Lower lobe of right lung (tissue), 2 donors: Measurements from ENCODE around the gene ARHGEF5. TPM values are rescaled to one million over a fixed set of nuclear protein-coding genes. Genes with fewer than 3 reads are reported as not detected.
A peak's percentile ranks its signal among the peaks of the same experiment; 100 is the strongest.

Source experiments
- ATAC-seq, 2 donors: fragments of 200-7000 bp; cut with Tn5 transposase; one replicate each; pipeline ENCODE4 v1.9.1; 2020 to 2022; ENCODE audit warnings: mild to moderate bottlenecking in 2 of 2, moderate library complexity in 2 of 2
- DNase-seq: peaks from one replicate; pipeline ENCODE4 v3.0.0-alpha.2; 2020
- H3K27ac ChIP-seq: fragments of 200-600 bp; one replicate; pipeline ENCODE4 v1.8.0; 2022
- H3K27me3 ChIP-seq: fragments of 200-600 bp; one replicate; pipeline ENCODE4 v1.8.0; 2022; ENCODE audit warnings: low read depth
- H3K36me3 ChIP-seq: fragments of 200-600 bp; one replicate; pipeline ENCODE4 v1.8.0; 2022; ENCODE audit warnings: mild to moderate bottlenecking
- H3K4me1 ChIP-seq: fragments of 200-600 bp; one replicate; pipeline ENCODE4 v1.8.0; 2022
- H3K4me3 ChIP-seq: fragments of 200-600 bp; one replicate; pipeline ENCODE4 v1.8.0; 2022; ENCODE audit warnings: mild to moderate bottlenecking
- H3K9me3 ChIP-seq: fragments of 200-600 bp; one replicate; pipeline ENCODE4 v1.8.0; 2022
- CTCF ChIP-seq: fragments of 200-600 bp; IDR thresholded peaks from one replicate; pipeline ENCODE4 v1.8.0; 2022; ENCODE audit warnings: antibody characterized with exemption, mild to moderate bottlenecking
- intact Hi-C: fragments of 100-400 bp; cut with DNase I; formaldehyde crosslinking; loops from one replicate; pipeline ENCODE4 v1.11.0; 2022
- total RNA-seq: library from RNA; stranded (reverse); fragmentation: NEBNext Ultra II Directional; extraction: Animal tissue kit (Norgen Biotek cat#: 25700); gene quantifications from one replicate; pipeline ENCODE4 v1.2.1, GENCODE V29; 2021
- donor health status: DM: no; HTN: yes; CAD: no; lungs with severe emphysema.

Gene ARHGEF5
- total RNA-seq, 1 donor from 2014 or later, result 39.5 TPM

- Histone ChIP-seq H3K27me3 (no peaks in the 10 kb centered on the region), H3K4me3 (no peak overlapping the region), H3K9me3 (no peaks in the 10 kb centered on the region), H3K36me3 (no peaks in the 10 kb centered on the region), H3K4me1 (peaks cover 17% of the 10 kb centered on the region), H3K27ac (no peak overlapping the region)
- no peak for TF ChIP-seq CTCF
- intact Hi-C loops, result no loop called here
- ATAC-seq (no peak), DNase-seq (no peak)
Observed at GRCh38 chr7:144391014-144391413, 35.8 kb downstream of the ARHGEF5 start.

- DNase-seq, result no peak
- H3K27me3 ChIP-seq, result no peaks in the 10 kb centered on the region
- peak; percentile 74 for TF ChIP-seq CTCF
- no peak overlapping the region for H3K4me3 ChIP-seq
- no peaks in the 10 kb centered on the region for H3K9me3 ChIP-seq
- peaks cover 17% of the 10 kb centered on the region for H3K4me1 ChIP-seq
- H3K27ac ChIP-seq, result no peak overlapping the region
- H3K36me3 ChIP-seq, result no peaks in the 10 kb centered on the region
- ATAC-seq, result peak; percentile 76 to 83
- intact Hi-C loops, result no loop called here
Observed at GRCh38 chr7:144391823-144392255, 36.6 kb downstream of the ARHGEF5 start.

GRCh38 chr7:144397086-144397485 is 41.9 kb downstream of the ARHGEF5 start:
- no peaks in the 10 kb centered on the region for H3K27me3 ChIP-seq
- no peaks in the 10 kb centered on the region for H3K9me3 ChIP-seq
- no peaks in the 10 kb centered on the region for H3K36me3 ChIP-seq
- intact Hi-C loops, result no loop called here
- no peak overlapping the region for H3K27ac ChIP-seq
- H3K4me3 ChIP-seq, result no peak overlapping the region
- ATAC-seq (peak in 1 of 2 donors; percentile 13), DNase-seq (no peak)
- TF ChIP-seq CTCF, result no peak
- H3K4me1 ChIP-seq, result peaks cover 2% of the 10 kb centered on the region

GRCh38 chr7:144398291-144398690 is 43.1 kb downstream of the ARHGEF5 start:
- Histone ChIP-seq H3K4me3 (no peak overlapping the region), H3K4me1 (no peaks in the 10 kb centered on the region), H3K27me3 (no peaks in the 10 kb centered on the region), H3K27ac (no peak overlapping the region), H3K9me3 (no peaks in the 10 kb centered on the region), H3K36me3 (no peaks in the 10 kb centered on the region)
- ATAC-seq (no peak), DNase-seq (no peak)
- intact Hi-C loops, result no loop called here
- TF ChIP-seq CTCF, result no peak

- DNase-seq (no peak), ATAC-seq (peak in 1 of 2 donors; percentile 10)
- Histone ChIP-seq H3K27me3 (no peaks in the 10 kb centered on the region), H3K4me1 (no peaks in the 10 kb centered on the region), H3K27ac (no peak overlapping the region), H3K4me3 (no peak overlapping the region), H3K9me3 (no peaks in the 10 kb centered on the region), H3K36me3 (no peaks in the 10 kb centered on the region)
- intact Hi-C loops, result no loop called here
- no peak for TF ChIP-seq CTCF
Observed at GRCh38 chr7:144398911-144399310, 43.7 kb downstream of the ARHGEF5 start.

- Histone ChIP-seq H3K9me3 (no peaks in the 10 kb centered on the region), H3K4me3 (no peak overlapping the region), H3K4me1 (no peaks in the 10 kb centered on the region), H3K36me3 (no peaks in the 10 kb centered on the region), H3K27ac (no peak overlapping the region), H3K27me3 (no peaks in the 10 kb centered on the region)
- ATAC-seq (no peak), DNase-seq (no peak)
- TF ChIP-seq CTCF, result no peak
- intact Hi-C loops, result no loop called here
Observed at GRCh38 chr7:144399946-144400345, 44.7 kb downstream of the ARHGEF5 start.
